Type B pancreatic cell (in vitro differentiated cells): Measurements from ENCODE around the gene ADRM1. TPM values are rescaled to one million over a fixed set of nuclear protein-coding genes. Genes with fewer than 3 reads are reported as not detected.

Source experiments
- DNase-seq: peaks from one replicate; pipeline ENCODE4 v3.0.0; 2021; ENCODE audit warnings: mixed read lengths; ENCODE audit not compliant: unreplicated experiment; ENCODE audit errors: extremely low spot score
- H3K27ac Mint-ChIP-seq: 2 replicates; pipeline ENCODE4 v1.8.0; 2021; ENCODE audit warnings: mild to moderate bottlenecking, mixed read lengths
- H3K27me3 Mint-ChIP-seq: 2 replicates; pipeline ENCODE4 v1.8.0; 2021; ENCODE audit warnings: mixed read lengths
- H3K36me3 Mint-ChIP-seq: 2 replicates; pipeline ENCODE4 v1.8.0; 2021; ENCODE audit warnings: mixed read lengths
- H3K4me1 Mint-ChIP-seq: one replicate; pipeline ENCODE4 v1.8.0; 2021; ENCODE audit warnings: mixed read lengths; ENCODE audit not compliant: unreplicated experiment
- H3K4me3 Mint-ChIP-seq: 2 replicates; pipeline ENCODE4 v1.8.0; 2021; ENCODE audit warnings: mild to moderate bottlenecking, mixed read lengths
- H3K9me3 Mint-ChIP-seq: 2 replicates; pipeline ENCODE4 v1.8.0; 2021; ENCODE audit warnings: mixed read lengths
- total RNA-seq: library from RNA; stranded (reverse); gene quantifications from 2 replicates; pipeline ENCODE4 v1.2.1, GENCODE V29; 2021; ENCODE audit warnings: low replicate concordance
- TF ChIP-seq, protein P1 (sequence below): fragments of 200-600 bp; sonication (generic); conservative IDR thresholded peaks from 2 replicates; pipeline ENCODE4 v1.5.0; 2021; ENCODE audit warnings: antibody characterized with exemption, mild to moderate bottlenecking

The ADRM1 gene
- total RNA-seq, 1 donor from 2014 or later: 67.2 TPM

DNA sequence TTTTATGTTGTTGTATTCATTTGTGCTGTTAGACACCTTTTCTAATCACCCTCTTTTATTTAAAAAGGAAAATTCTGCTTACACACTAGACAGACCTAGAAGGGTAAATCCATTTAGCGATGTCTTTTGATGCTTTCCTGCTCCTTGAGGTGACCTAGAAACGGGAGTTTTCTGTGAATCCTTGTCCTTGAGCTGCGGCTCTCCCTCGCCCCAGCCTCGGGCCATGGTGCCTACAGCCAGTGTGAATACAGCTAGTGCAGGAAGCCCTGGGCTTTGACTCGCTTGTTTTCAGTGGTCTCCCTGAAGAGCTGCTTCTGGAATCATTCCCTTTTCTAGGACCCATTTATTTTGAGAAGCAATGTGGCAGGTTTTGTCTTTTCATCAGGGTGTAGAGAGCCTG lies 17.6 kb upstream of the ADRM1 start:
- Mint-ChIP-seq H3K9me3 (no peaks in the 10 kb centered on the region), H3K4me1 (no peaks in the 10 kb centered on the region), H3K27me3 (no peaks in the 10 kb centered on the region), H3K27ac (no peak overlapping the region), H3K4me3 (no peak overlapping the region), H3K36me3 (peaks cover 7% of the 10 kb centered on the region)
- TF ChIP-seq, protein P1, sequence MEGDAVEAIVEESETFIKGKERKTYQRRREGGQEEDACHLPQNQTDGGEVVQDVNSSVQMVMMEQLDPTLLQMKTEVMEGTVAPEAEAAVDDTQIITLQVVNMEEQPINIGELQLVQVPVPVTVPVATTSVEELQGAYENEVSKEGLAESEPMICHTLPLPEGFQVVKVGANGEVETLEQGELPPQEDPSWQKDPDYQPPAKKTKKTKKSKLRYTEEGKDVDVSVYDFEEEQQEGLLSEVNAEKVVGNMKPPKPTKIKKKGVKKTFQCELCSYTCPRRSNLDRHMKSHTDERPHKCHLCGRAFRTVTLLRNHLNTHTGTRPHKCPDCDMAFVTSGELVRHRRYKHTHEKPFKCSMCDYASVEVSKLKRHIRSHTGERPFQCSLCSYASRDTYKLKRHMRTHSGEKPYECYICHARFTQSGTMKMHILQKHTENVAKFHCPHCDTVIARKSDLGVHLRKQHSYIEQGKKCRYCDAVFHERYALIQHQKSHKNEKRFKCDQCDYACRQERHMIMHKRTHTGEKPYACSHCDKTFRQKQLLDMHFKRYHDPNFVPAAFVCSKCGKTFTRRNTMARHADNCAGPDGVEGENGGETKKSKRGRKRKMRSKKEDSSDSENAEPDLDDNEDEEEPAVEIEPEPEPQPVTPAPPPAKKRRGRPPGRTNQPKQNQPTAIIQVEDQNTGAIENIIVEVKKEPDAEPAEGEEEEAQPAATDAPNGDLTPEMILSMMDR: no peak
- DNase-seq: no peak

DNA sequence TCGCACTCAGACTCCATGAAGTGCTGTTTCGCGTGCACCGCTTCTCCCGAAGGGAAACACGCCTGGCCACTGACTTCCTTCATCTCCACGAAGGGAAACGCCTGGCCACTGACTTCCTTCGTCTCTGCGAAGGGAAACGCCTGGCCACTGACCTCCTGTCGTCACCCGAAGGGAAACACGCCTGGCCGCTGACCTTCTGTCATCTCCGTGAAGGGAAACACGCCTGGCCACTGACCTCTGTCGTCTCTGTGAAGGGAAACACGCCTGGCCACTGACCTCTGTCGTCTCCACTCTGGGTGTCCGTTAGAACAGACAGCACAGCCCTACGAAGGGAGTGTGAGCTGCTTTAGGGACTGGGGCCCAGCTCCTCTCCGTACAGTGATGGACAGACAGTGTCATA lies 17.1 kb upstream of the ADRM1 start:
- H3K9me3 Mint-ChIP-seq: no peaks in the 10 kb centered on the region
- no peaks in the 10 kb centered on the region for H3K4me1 Mint-ChIP-seq
- H3K27ac Mint-ChIP-seq: no peak overlapping the region
- no peak for DNase-seq
- H3K27me3 Mint-ChIP-seq: no peaks in the 10 kb centered on the region
- TF ChIP-seq, protein P1: no peak
- H3K4me3 Mint-ChIP-seq: no peak overlapping the region
- H3K36me3 Mint-ChIP-seq: peaks cover 7% of the 10 kb centered on the region

DNA sequence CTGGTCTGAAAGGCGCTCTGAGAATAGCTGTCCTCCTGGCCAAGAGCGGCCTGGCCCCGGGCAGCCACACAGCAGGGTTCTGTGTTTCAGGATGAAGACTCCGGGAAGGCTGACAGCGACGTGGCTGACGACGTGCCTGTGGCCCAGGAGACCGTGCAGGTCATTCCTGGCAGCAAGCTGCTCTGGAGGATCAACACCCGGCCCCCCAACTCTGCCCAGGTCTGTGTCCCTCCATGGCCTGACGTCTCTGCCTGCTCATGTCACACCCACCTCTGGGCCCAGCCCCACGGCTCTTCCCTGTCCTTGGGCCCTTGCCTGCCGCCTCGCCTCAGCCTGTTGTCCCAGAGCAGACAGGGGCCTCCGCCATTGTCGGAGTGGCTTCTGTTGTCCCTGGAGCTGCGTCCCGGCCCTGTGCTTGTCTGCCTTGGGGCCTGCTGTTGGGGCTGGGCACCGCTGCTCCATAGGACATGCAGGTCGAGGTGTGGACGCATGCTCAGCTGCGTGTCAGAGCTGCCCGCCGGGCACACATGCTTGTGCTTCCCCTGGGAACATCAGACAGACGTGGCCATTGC lies 16.2 kb upstream of the ADRM1 start:
- no peak for DNase-seq
- TF ChIP-seq, protein P1: no peak
- H3K4me1 Mint-ChIP-seq: no peaks in the 10 kb centered on the region
- H3K9me3 Mint-ChIP-seq: no peaks in the 10 kb centered on the region
- no peaks in the 10 kb centered on the region for H3K27me3 Mint-ChIP-seq
- H3K36me3 Mint-ChIP-seq: peaks cover 2% of the 10 kb centered on the region
- H3K4me3 Mint-ChIP-seq: no peak overlapping the region
- no peak overlapping the region for H3K27ac Mint-ChIP-seq

DNA sequence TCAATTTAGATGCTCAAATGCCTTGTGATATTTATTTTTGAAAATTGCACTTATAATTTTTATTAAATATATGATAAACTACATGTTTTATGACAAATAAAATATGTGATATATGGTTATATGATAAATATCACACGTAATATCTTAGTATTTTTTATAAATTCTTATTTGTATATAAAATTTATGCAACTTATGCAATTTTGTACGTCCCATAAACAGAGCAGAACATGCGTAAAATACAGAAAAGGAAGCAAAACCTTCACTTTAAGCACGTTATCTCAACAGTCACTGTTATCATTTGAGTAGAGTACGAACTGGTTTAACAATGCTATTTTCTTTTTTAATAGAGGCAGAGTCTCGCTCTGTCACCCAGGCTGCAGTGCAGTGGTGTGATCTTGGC lies 15.7 kb upstream of the ADRM1 start:
- H3K9me3 Mint-ChIP-seq: no peaks in the 10 kb centered on the region
- H3K4me3 Mint-ChIP-seq: no peak overlapping the region
- peaks cover under 1% of the 10 kb centered on the region for H3K36me3 Mint-ChIP-seq
- H3K4me1 Mint-ChIP-seq: no peaks in the 10 kb centered on the region
- TF ChIP-seq, protein P1: no peak
- no peak overlapping the region for H3K27ac Mint-ChIP-seq
- H3K27me3 Mint-ChIP-seq: no peaks in the 10 kb centered on the region
- no peak for DNase-seq

DNA sequence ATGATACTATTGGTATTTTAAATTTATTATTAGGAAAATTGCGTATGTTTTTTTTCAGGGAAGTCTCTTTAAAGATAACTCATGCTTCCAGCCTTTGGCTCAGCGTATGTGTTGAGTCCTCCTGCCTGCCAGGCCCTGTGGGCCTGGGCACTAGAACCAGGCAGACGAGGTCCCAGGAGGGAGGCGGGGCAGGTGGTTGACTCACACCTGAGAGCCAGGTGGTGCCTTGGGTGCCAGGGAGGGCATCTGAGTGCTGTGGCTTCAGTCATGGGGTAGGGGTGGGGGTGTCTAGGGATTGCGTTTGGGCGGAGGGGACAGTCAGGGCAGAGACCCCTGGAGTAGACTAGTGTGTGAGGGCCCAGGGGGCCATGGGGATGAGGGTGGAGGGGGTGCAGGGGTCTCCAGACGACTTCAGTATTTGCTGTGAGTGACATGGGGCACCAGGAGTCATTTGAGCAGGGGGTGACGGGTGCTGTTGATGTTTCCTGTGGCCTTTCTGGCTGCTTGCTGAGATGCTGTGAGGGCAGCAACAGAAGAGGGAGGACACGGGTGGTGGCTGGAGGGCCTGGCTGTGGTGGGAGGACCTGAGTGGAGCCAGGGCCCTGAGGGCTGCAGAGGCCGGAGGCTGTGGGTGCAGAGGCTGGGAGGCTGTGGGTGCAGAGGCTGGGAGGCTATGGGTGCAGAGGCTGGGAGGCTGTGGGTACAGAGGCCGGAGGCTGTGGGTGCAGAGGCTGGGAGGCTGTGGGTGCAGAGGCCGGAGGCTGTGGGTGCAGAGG lies 14.8 kb upstream of the ADRM1 start:
- H3K4me1 Mint-ChIP-seq: no peaks in the 10 kb centered on the region
- H3K36me3 Mint-ChIP-seq: peaks cover 3% of the 10 kb centered on the region
- no peak overlapping the region for H3K27ac Mint-ChIP-seq
- no peaks in the 10 kb centered on the region for H3K9me3 Mint-ChIP-seq
- no peak overlapping the region for H3K4me3 Mint-ChIP-seq
- TF ChIP-seq, protein P1: no peak
- no peak for DNase-seq
- no peaks in the 10 kb centered on the region for H3K27me3 Mint-ChIP-seq
